KOPT-K1 (cell line): ENCODE data around the gene DNMT3A.

Source experiments
- H3K27ac ChIP-seq: fragments of 200-600 bp; sonication (generic); 2 replicates; pipeline ENCODE4 v1.5.1; 2016; ENCODE audit warnings: antibody characterized with exemption, mild to moderate bottlenecking, low read depth, low read length; ENCODE audit not compliant: poor library complexity, severe bottlenecking
- H3K36me3 ChIP-seq: fragments of 200-600 bp; sonication (generic); 2 replicates; pipeline ENCODE4 v1.5.1; 2017; ENCODE audit warnings: antibody characterized with exemption, mild to moderate bottlenecking, low read length, moderate library complexity; ENCODE audit not compliant: insufficient read depth
- H3K9me3 ChIP-seq: fragments of 200-600 bp; sonication (generic); 2 replicates; pipeline ENCODE4 v1.5.1; 2017; ENCODE audit warnings: antibody characterized with exemption, low read length, mild to moderate bottlenecking; ENCODE audit not compliant: insufficient read depth, poor library complexity, severe bottlenecking

The DNMT3A gene

GRCh38 chr2:25314514-25315315, 27.0 kb downstream of the DNMT3A start:
- Histone ChIP-seq H3K36me3 (peaks cover 21% of the 10 kb centered on the region), H3K27ac (peak overlapping the region; percentile 91), H3K9me3 (no peaks in the 10 kb centered on the region)

DNA sequence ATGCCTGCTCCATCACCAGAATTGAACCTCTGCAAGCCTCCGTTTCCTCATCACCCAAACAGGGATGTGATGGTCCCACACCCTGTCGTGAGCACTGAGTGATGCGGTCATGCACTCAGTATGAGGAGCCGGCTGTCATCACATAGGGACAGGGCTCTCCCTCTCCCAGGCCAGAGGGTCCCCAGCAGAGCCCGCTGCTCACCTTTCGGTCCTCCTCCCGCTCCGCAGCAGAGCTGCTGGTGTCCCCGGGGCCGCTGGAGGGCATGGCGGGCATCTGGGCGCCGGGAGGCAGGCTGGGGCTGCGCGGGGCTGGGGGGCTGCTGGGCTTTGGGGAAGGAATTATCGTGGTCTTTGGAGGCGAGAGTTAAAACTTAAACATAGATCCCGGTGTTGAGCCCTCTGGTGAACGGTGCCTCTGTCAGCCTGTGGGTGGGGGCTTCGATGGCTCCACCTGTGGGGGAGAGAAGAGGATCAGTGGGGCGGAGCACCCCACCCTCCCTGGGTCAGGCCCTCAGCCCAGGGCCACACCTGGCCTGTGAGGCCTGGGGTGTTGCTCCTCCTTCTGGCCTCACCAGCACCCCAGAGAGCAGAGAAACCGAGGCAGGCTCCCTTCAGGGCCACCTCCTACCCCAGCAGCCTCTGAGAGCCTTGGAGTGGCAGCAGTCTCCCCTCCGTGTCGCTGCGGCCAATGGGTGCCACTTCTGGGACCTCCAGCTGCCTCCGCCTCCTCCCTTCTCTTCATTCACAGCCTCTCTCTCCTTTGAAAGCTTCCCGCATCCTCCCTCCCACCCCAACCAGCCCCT, 27.8 kb downstream of the DNMT3A start:
- Histone ChIP-seq H3K9me3 (no peaks in the 10 kb centered on the region), H3K36me3 (peaks cover 25% of the 10 kb centered on the region), H3K27ac (peak overlapping the region; percentile 91)

DNA sequence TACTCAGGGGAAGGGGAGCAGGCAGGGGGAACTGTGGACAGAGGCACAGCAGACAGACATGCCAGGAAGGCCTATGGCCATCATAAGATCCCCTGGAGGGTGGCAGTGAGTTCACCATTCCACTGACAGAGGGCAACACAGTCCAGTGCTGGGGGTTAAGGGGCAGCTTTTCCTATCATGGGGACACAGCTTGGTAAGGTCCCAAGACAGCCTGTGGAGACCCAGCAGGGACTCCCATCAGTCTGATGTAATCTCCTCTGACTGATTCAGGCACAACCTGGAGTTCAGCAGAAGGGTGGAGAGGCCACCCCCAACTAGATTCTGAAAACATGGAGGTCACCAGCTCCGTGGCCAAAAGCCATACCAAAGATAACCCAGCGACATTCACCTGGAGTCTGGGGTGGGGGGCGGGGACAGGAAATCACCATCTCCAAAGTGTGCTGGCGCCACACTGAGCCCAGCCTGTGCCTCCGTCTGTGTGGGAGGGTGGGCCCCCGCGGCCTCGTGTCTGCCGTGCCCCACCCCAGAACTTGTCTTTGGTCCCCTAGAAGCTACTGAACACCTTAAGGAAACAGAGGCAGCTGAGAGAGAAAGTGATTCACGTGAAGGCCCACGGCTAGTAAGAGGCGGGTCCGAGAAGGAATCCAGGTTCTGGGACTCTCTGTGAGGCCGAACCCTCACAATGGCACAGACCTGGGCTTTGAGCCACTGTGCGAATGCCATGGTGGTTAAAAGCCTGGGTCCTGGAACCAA, 28.6 kb downstream of the DNMT3A start:
- Histone ChIP-seq H3K36me3 (peaks cover 32% of the 10 kb centered on the region), H3K27ac (peak overlapping the region; percentile 91), H3K9me3 (no peaks in the 10 kb centered on the region)

- Histone ChIP-seq H3K9me3 (no peaks in the 10 kb centered on the region), H3K27ac (no peak overlapping the region), H3K36me3 (peaks cover 42% of the 10 kb centered on the region)
Observed at GRCh38 chr2:25311865-25312575, 29.7 kb downstream of the DNMT3A start.

GRCh38 chr2:25310965-25311864, 30.5 kb downstream of the DNMT3A start:
- Histone ChIP-seq H3K36me3 (peaks cover 50% of the 10 kb centered on the region), H3K27ac (no peak overlapping the region)

GRCh38 chr2:25310709-25310964, 31.1 kb downstream of the DNMT3A start:
- no peaks in the 10 kb centered on the region for H3K9me3 ChIP-seq
- H3K27ac ChIP-seq = no peak overlapping the region
- H3K36me3 ChIP-seq = peaks cover 55% of the 10 kb centered on the region

More at GRCh38 chr2:25310965-25311864, 30.5 kb downstream of the DNMT3A start:
- H3K9me3 ChIP-seq = no peaks in the 10 kb centered on the region

DNA sequence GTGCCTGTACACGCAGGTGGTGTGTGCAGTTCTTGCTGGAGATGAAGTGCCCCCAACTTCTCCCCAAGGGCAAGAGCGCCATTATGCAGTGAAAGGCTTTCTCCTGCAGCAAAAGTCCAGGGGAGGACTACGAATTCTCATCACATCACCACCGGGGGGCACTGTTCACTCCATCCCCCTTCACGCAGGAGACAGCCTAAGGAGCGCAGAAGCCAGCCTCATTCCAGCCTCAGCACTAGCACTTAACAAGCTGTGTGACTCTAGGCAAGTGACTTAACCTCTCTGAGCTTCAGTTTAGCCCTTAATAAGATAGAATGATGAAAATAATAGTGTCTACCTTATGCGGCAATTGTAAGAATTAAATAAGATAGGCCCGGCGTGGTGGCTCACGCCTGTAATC, 32.3 kb downstream of the DNMT3A start:
- no peak overlapping the region for H3K27ac ChIP-seq
- no peaks in the 10 kb centered on the region for H3K9me3 ChIP-seq
- peaks cover 68% of the 10 kb centered on the region for H3K36me3 ChIP-seq

GRCh38 chr2:25308599-25308998, 33.1 kb downstream of the DNMT3A start:
- Histone ChIP-seq H3K36me3 (peaks cover 76% of the 10 kb centered on the region), H3K27ac (no peak overlapping the region), H3K9me3 (no peaks in the 10 kb centered on the region)

- no peak overlapping the region for H3K27ac ChIP-seq
- no peaks in the 10 kb centered on the region for H3K9me3 ChIP-seq
- peaks cover 80% of the 10 kb centered on the region for H3K36me3 ChIP-seq
Observed at GRCh38 chr2:25307949-25308557, 33.7 kb downstream of the DNMT3A start.

DNA sequence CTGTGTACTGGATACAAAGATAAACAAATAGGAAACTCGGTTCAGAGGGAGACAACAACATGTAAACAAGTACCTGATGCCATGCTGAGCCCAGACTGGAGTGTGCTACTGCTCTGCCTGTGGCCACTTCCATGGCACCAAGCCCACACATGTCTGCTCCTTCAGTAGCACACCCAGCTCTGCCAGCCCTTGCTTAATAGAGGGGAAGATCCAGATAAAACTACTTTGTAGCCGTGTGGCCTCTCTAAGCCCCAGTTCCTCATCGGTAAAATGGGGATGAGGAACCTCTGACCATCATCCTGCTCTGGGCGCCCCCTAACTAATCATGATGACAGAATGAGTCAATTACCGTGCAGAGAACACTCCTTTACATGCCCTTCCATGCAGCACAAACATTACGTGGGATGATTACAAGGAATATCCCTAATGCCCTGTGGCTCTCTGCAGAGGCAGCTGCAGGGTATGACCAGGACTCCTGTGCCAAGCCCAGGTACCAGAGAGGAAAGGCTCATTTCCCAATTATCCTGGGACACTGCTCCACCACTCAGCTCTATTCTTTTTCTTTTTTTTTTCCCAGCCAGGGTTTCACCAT, 34.9 kb downstream of the DNMT3A start:
- no peaks in the 10 kb centered on the region for H3K9me3 ChIP-seq
- H3K27ac ChIP-seq = no peak overlapping the region
- H3K36me3 ChIP-seq = peaks cover 76% of the 10 kb centered on the region

- Histone ChIP-seq H3K27ac (no peak overlapping the region), H3K36me3 (peaks cover 68% of the 10 kb centered on the region), H3K9me3 (no peaks in the 10 kb centered on the region)
Observed at GRCh38 chr2:25305775-25306174, 36.0 kb downstream of the DNMT3A start.

DNA sequence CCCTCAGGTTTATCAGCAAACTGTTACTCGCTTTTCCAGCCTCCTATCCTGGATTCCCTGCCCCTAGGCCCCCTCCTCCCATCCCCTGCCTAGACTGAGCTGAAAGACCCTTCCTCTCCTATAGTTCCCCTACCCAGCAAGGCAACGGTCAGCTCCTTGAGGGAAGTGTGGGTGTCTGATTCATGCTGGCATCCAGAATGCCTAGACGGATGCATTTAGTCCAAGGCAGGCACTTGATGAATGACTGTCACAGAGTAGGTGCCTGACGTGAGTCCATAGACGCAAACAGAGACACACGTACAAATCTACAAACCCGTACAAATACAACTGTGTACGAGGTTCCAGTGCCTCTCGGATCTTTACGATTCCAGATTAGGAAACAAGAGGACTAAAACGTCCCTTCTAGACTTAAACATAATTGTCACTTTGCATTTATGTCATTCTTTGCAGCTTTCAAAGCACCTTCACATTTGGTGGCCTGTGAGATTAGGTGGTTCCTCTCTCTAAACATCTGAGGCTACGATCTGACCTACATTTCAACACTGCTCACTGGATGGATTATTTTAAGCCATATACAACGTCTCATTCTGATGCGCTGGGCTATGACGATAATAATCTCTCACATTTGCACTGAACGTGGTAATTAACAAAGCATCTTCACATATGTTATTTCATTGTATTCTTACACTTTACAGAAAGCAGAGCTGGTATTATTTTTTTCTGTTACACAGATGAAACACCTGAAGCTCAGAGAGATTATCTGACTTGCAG, 36.7 kb downstream of the DNMT3A start:
- Histone ChIP-seq H3K27ac (no peak overlapping the region), H3K36me3 (peaks cover 71% of the 10 kb centered on the region), H3K9me3 (no peaks in the 10 kb centered on the region)

DNA sequence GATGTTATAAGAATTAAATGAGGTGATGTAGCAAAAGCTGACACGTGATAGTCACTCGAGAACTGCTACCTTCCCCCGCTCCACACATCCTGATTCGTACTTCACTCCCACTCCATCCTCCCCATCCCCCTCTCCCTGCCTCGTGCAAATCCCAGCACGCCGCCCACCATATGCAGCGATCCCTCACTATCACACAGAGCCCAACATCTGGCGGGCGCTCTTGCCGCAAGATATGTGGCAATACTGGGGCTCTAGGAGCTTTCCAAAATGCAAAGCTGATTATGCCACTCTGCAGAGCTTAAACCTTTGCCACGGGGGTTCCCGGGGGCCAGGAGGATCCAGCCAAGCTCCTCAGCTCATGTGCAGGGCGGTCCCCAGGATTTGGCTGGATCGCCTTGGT, 37.4 kb downstream of the DNMT3A start:
- Histone ChIP-seq H3K36me3 (peaks cover 77% of the 10 kb centered on the region), H3K9me3 (no peaks in the 10 kb centered on the region), H3K27ac (no peak overlapping the region)
